ENCODE data around the gene RMI1.

GRCh38 chr9:83935276-83935935 is 45.2 kb upstream of the RMI1 start:
- TF ChIP-seq CTCF (IDR thresholded peaks at IDR 0.05) (no peak), POLR2A (IDR thresholded peaks at IDR 0.05) (no peak), POLR2AphosphoS5 (IDR thresholded peaks at IDR 0.05; ENCODE audit: insufficient read depth in 1 of 2, low read depth in 1 of 2) (no peak)
